Right renal pelvis (tissue), 4 donors: ENCODE results near the gene SNX20. TPM values are rescaled to one million over a fixed set of nuclear protein-coding genes. Genes with fewer than 3 reads are reported as not detected.

Source experiments
- polyA plus RNA-seq, 4 donors: library from polyadenylated mRNA; unstranded; fragments of 120-200 nt; gene quantifications; one replicate each; pipeline ENCODE4 v1.2.1, GENCODE V29; 2013; ENCODE audit not compliant: insufficient read length in 4 of 4

Gene SNX20
- polyA plus RNA-seq, 4 donors, result 0.43 to 0.59 (median 0.51) TPM

Other genes starting within 250 kb of the SNX20 start
- gene NKD1, start 132.9 kb downstream of the SNX20 start, polyA plus RNA-seq, result 10 to 100 TPM; 10.3 to 13.1 (median 12.0) TPM
- under 1 TPM; 0.30 to 0.81 (median 0.47) TPM for gene NOD2, start 12.3 kb upstream of the SNX20 start, polyA plus RNA-seq
- gene CYLD, start 60.8 kb upstream of the SNX20 start, polyA plus RNA-seq, result 10 to 100 TPM; 20.4 to 32.0 (median 26.8) TPM